GM18498 (cell line): ENCODE measurements around the gene NLRC5.
"Not testable (repeated sequence)": the region's sequence is repeated elsewhere in the genome, so short reads cannot be mapped to it uniquely, and the experiment has no call there.

Source experiments
- ATAC-seq: cut with Tn5 transposase; IDR thresholded peaks from one replicate; pipeline ENCODE4 v1.9.1; 2021; ENCODE audit warnings: mild to moderate bottlenecking, moderate library complexity; ENCODE audit not compliant: unreplicated experiment

NLRC5 gene

DNA sequence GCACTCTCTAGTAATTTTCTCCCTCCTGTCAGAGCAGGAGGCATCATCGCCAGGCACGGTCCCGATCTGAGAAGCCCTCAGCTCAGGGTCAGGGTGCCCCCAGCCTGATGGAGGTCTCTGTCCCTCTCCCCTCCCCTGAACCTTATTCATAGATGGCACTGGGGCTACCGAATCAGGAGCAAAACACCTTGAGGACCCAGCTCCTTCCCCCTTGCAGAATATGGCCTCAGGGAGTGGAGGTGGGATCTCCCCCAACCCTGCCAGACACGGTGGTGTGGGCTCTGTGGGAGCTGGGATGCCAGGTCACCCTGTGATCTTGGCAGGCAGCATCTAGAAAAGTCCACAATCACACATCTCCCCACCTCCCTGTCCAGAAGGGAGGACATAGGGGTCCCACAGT lies 105.6 kb downstream of the NLRC5 start:
- no peak for ATAC-seq

DNA sequence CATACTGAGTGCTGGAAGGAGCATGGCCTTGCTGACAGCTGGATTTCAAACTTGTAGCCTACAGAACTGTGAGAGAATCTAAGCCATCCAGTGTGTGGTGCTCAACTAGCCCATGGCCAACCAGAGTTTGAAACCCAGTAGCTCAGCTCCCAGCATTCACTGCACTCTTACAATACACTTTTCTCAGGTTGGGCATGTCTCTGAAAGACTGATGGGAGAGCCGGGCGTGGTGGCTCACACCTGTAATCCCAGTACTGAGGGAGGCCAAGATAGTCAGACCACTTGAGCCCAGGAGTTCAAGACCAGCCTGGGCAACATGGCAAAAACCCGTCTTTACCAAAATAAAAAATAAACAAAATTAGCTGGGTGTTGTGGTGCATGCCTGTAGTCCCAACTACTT lies 106.8 kb downstream of the NLRC5 start:
- no peak for ATAC-seq

DNA sequence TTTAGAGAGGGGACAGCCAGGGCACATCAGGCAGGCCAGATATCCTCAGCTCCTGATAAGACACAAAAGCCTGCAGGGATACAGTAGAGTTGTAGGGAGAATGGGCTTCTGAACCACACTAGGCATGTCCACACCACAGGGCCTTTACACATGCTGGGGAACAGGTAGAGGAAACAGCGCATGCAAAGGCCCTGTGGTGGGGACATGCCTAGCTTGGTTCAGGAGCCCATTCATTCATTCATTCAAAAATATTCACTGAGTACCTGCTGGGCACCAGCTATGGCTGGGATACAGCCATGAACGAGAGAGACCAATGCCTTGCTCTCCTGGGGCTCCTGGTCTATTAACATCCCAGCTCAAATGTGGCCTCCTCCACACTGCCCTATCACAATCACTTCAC lies 107.4 kb downstream of the NLRC5 start:
- ATAC-seq: no peak

DNA sequence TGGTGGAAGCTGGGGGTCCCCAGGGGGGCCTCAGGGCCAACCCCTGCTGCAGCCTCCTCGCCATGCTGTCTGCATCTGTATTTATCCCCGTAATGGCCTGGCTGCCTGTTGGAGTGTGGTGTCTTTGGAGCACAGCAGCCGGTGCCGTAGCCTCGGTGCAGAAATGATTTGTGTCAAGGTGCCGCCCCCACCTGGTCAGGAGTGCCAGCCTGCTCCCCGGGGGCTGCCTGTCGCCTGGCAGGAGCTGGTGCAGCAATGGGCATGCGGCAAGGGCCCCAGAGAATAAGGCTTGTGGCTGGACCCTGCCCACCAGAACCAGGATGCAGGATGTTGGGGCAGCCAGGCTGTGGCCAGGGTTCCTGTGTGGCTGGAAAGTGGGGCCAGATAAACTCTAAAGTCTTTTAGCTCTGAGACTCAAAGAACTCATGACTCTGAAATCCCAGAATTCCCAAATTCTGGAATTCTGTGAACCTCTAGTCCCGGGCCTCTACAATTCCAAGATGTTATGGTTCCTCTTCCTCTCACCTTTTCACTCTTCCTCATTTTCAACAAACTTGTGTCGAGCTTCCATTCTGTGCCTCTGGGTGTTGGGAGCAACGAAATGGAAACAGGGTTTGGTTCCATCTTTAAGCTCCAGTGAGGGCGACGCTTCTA lies 109.0 kb downstream of the NLRC5 start:
- no peak for ATAC-seq

DNA sequence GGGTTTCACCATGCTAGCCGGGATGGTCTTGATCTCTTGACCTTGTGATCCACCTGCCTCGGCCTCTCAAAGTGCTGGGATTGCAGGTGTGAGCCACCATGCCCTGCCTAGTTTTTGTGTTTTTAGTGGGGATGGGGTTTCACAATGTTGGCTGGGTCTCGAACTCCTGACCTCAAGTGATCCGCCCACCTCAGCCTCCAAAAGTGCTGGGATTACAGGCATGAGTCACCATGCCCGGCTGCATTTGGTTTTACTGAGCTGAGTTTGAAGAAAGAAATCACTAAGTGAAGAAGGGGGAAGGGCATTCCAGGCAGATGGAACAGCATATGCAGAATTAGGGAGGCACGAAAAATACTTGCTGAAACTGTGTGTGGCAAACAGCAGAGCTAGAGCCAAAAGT lies 110.6 kb downstream of the NLRC5 start:
- ATAC-seq: not testable (repeated sequence)

DNA sequence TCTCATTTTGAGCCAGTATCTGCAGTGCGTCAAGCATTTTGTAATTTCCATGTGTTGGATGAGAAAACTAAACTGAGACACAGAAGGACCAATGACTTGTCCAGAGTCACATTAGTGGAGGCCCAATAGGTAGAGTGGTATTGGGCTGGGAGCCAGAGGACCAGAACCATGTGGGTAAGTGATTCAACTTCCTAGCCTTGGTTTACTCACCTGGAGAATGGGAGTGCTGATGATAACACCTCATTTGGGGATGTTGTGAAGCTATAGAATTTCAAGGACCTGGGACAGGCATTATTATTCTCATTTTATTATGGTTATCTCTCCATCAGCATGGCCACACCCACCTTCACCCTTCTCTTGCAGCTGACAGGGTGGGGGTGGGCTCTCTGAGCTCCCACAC lies 111.1 kb downstream of the NLRC5 start:
- no peak for ATAC-seq

DNA sequence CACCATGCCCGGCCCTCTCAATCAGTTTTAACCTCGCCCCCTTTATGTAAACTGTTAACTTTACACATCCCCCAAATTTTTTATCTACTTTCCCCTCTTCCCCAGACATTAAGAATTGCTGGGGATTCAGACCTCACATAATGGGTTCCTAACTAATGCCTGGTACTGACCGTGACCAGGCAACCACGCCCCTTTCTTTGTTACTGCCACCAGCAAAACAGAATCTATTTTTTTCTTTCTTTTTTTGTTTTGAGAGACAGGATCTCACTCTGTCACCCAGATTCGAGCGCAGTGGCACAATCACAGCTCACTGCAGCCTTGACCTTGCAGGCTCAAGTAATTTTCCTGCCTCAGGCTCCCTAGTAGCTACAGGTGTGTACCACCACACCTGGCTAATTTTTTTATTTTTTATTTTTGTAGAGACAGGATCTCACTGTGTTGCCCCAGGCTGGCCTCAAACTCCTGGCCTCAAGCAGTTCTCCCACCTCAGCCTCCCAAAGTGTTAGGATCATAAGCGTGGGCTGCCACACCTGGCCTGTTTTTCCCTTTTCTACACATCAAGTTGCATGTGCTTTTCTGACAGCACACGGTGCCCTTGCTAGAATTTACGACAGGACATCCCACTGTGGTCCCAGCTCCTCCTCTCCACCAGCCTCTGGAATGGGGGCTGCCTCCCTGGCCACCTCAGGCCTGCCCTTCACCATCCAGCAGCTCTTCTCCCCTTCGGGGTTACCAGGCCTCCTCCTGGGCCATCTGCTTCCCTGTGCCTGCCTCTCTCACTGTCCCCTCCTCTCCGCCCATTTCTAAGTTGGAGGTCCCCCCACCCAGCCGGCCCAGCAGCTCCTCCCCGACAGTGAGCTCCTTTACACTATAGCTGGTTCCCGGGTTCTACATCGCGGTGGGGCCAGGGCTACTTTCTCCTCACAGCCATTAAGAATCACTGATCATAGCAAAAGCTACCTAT lies 113.8 kb downstream of the NLRC5 start:
- ATAC-seq: no peak

DNA sequence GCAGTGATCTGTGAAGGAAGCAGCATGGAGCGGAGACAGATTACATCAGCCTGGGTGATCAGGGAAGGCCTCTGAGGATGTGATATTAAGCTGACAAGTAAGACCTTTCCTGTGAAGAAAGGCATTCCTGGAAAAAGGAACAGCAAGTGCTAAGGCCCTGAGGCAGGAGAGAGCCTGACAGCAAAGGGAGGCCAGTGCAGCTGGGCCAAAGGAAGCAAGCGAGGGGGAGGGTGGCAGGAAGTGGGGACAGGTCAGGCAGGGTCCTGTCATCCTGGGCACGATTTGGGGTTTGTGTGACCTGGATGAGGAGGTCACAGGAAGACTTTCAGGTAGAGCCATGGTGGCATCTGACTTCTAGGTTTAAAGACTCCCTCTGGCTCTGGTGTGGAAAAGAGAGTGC lies 115.3 kb downstream of the NLRC5 start:
- no peak for ATAC-seq

DNA sequence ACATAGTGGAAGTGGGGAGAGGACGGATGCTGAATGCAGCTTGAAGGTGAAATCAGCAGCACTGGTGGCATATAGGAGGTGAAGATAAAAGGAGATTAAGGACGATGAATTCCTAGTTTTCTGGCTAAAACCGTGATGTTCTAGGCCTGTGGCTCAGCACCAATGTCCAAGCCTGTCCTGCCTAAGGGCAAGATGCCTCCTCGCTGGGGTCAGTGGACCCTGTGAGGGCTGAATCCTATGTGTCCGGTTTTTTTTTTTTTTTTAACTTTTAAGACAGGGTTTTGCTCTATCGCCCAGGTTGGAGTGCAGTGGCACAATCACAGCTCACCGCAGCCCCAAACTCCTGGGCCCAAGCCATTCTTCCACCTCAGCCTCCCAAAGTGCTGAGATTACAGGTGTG lies 115.8 kb downstream of the NLRC5 start:
- no peak for ATAC-seq

DNA sequence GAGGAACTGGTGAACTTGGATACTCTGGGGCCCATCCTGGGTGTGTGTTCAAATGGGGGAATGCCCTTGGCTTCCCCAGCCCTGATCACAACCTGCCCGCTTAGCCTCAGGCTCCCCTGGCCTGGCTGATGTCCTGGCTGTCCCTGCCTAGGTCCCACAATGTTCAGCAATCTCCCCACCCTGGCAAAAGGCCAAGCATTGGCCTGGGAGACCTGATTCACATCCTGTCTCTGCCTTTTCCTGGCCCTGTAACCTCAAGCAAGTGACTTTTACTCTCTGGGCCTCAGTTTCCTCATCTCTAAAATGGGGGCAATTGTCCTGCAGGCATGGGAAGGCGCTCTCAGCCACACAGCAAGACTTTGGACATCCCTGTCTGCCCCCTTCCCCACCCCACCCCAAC lies 117.4 kb downstream of the NLRC5 start:
- no peak for ATAC-seq

DNA sequence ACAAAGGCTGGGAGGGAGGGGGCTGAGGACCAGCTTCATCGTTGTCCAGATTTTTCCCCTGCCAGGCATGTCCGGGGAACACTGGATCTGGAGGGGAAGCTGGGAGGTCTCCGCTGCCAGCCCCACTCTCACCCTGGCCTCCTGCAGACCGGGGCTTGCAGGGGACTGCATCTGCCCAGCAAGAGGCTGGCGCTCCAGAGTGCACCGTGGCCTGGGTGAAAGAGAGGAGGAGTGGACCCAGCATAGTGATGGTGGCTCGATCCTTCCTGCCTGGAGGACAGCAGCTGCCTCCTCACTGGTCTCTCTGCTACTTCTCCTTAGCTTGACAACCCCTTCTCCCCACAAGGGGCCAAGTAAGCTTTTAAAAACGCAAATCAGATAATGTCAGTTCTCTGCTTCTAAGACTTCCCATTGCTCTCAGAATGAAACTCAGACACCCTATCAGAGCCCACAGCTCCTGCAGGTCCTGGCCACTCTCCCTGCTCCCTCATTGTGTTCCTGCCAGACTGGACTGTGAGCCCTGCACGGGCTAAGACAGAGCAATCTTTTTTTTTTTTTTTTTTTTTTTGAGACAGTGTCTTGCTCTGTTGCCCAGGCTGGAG lies 118.1 kb downstream of the NLRC5 start:
- no peak for ATAC-seq

DNA sequence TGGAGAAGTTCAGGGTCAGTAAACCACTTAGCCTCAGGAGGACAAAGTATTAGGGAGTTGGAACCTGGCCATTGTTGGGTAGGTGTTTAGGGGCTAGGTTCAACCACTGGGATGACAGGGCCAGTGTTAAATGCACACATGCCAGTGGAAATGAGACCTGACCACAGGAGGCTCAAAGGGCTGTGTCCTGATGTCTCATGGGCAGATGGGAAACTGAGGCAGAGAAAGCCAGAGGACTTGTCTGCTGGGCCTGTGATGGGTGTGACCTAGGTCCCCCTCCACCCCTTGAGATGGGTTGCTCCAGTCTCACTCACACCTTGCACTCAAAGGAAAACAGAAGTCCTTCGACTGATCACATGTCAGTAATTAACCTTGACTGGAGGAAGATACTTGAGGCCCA lies 119.1 kb downstream of the NLRC5 start:
- no peak for ATAC-seq

DNA sequence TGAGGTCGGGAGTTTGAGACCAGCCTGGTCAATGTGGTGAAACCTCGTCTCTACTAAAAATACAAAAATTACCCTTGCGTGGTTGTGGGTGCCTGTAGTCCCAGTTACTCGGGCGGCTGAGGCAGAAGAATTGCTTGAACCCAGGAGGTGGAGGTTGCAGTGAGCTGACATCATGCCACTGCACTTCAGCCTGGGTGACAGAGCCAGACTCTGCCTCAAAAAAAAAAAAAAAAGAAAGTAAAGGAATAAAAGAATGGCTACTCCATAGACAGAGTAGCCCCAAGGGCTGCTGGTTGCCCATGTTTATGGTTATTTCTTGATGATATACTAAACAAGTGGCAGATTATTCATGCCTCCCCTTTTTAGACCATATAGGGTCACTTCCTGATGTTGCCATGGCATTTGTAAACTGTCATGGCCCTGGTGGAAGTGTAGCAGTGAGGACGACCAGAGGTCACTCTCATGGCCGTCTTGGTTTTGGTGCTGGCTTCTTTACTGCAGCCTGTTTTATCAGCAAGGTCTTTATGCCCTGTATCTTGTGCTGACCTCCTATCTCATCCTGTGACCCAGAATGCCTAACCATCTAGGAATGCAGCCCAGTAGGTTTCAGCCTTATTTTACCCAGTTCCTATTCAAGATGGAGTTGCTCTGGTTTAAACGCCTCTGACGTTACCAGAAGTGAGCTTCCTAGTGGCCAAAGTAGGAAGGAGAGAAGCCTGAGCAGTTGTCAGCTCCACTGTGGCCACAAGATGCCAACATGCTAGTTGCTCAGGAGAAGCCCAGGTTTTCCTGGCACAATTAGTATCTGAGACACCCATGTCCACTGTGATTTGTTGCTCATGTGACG lies 120.1 kb downstream of the NLRC5 start:
- not testable (repeated sequence) for ATAC-seq

DNA sequence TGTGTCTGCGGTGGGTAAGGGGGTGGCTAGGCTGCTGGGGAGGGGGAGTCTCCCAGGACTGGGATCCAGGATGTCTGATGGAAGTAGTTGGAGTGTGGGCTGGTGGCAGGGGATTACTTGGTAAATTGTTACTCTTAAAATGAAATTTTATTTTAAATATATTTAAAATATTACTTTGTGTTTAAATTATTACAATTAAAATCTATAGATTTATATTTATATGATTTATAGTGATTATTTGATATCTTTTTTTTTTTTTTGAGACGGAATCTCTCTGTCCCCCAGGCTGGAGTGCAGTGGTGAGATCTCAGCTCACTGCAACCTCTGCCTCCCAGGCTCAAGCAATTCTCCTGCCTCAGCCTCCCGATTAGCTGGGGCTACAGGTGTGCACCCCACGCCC lies 121.6 kb downstream of the NLRC5 start:
- ATAC-seq: no peak

DNA sequence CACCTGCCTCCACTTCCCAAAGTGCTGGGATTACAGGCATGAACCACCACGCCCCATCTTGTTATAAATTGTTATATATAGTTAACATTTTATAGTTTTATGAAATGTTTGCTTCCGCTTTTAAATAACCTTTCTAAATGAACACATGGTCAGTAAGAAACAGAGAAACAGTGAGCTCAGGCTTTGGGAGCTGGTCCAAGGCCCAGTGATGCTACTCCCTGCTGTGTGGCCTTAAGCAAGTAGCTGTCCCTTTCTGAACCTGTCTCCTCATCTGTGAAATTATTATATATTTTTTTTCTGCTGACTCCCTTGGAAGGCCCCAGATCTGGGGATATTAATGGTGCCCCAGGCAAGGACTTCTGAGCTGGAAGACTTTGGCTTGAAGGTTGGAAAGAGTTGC lies 122.1 kb downstream of the NLRC5 start:
- ATAC-seq: no peak

DNA sequence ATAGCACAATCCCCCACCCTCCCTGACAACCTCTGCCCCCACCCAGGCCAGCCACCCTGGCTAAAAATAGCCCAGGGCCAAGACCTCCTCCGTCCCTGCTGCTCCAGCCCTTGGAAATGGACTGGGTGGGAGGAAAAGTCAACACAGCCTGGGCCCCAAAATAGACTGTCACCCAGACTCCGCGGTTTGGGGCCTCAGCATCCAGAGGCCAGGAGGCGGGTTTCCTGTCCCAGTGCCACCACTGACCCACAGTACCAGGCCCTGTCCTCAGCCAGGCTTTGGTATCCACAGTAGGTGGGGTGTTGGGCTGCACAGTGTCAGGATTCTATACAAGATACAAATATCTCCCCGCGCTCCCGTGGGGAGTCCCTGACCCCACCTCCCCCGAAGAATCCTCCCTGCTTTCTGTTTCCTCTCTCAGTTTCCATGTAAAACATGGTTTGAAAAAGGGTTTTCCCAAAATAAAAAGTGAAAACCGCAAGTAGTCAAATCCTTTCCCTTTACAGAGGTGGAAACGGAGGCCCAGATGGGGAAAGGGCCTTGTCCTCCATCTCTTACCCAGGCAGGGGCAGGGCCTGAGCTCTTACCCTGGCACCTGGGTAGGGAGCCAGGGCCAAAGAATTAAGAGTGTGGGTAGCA lies 123.2 kb downstream of the NLRC5 start:
- ATAC-seq: no peak

DNA sequence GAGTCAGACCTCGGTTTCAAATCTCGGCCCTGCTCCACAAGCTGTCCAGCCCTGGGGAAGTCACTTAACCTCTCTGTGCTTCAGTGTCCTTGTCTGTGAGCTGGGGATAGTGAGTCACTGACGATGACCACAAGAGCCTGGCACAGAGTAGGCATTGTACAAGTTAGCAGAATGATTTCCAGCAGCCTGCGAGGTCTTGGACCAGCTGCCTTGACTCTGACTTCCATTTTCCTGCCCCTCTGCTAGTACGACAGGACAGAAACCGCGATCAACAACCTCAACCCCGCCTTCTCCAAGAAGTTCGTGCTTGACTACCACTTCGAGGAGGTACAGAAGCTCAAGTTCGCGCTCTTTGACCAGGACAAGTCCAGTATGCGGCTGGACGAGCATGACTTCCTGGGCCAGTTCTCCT lies 123.7 kb downstream of the NLRC5 start:
- ATAC-seq: no peak

DNA sequence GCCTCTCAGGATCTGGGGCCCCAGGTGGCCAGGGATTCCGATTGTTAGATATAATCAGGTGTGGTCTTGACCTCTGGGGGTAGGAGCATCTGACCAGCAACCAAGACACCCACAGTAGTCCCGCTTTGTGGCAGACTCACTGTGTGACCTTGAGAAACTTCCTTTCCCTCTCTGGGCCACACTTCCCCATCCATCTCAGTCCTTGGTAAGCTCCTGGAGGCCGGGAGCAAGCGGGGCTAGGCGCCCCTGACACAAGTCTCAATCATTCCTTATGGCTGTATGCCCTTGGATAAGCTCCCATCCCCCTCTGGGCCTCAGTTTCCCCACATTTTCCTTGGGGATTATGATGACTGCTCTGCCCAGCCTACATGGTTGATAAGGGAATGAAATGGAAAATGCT lies 124.3 kb downstream of the NLRC5 start:
- no peak for ATAC-seq

DNA sequence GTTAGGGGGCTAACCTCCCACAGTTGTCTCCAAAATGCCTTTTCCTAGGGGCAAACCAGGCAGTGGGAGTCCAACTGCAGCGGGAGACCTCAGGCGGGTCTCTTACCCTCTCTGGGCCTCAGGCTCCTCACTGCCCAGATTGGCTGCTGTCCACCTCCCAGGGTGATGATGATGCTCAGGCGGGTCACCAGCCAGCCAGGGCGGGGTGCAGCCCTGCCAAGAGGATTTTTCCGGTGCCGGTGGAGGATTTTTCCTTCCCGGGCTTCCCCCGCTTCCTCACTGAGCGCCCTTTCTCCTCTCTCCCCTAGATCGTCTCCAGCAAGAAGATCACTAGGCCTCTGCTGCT lies 125.8 kb downstream of the NLRC5 start:
- no peak for ATAC-seq

DNA sequence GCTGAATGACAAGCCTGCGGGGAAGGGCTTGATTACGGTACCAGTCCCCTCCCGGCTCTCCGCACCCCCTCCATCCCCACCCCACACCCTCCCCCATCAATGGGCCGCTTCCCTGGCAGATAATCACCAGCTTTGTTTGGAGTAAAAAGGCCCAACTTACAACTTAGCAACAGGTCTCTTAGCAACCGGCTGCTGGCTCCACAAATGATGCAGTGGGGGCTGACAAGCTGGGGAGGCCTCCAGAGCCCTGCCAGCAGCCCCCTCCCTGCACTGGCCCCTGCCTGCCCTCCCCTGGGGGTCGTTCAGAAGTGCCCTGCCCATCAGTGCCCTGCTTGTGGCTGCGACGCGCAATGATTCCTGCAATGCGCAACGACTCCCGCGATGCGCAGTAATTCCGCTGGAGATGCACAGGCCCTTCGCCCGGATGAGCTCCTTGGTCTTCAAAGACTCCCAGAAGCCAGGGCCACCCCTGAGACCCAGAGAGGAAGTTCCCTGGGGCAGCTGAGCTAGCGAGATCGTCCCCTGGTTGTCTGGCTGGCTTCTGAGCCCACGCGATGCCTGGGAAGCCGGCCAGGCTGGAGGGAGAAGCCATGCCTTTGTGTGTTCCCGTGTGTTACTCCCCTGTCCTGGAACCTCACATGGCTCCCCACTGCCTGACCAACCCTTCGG lies 126.3 kb downstream of the NLRC5 start:
- no peak for ATAC-seq
